Panc1 (cell line): ENCODE results near the gene CDYL2. TPM values are rescaled to one million over a fixed set of nuclear protein-coding genes. Genes with fewer than 3 reads are reported as not detected.

ENCODE experiments used
- ATAC-seq: fragments of 200-7000 bp; cut with Tn5 transposase; 2 replicates; pipeline ENCODE4 v1.9.1; 2020; ENCODE audit warnings: mild to moderate bottlenecking, moderate library complexity
- BruUV-seq: library from RNA; stranded (reverse); fragments of 400-500 nt; replicated peaks from 2 replicates; lab custom pipeline; 2021; lab: Mats Ljungman, UMichigan
- CTCF ChIA-PET: fragments of 300-600 bp; sonication (Branson Sonifier 250); formaldehyde crosslinking; loops from one replicate; lab custom pipeline; 2022; ENCODE audit warnings: antibody characterized with exemption; lab: Charles Lee
- POLR2A ChIA-PET: fragments of 300-600 bp; sonication (Branson Sonifier 250); formaldehyde crosslinking; loops from one replicate; lab custom pipeline; 2022; ENCODE audit warnings: antibody characterized with exemption; lab: Charles Lee
- DNase-seq: peaks from one replicate; pipeline ENCODE4 v3.0.0-alpha.2; 2010; ENCODE audit warnings: low read depth, low spot score
- H3K27ac ChIP-seq: 2 replicates; pipeline ENCODE4 v1.5.1; 2011; ENCODE audit warnings: mild to moderate bottlenecking, low read length, inconsistent platforms
- H3K27me3 ChIP-seq: fragments of 200-500 bp; sonication (Bioruptor generic); 2 replicates; pipeline ENCODE4 v1.6.0; 2014; ENCODE audit warnings: low read length, inconsistent platforms; ENCODE audit not compliant: control insufficient read depth, insufficient read depth
- H3K36me3 ChIP-seq: fragments of 200-500 bp; sonication (Bioruptor generic); 2 replicates; pipeline ENCODE4 v1.5.1; 2014; ENCODE audit warnings: inconsistent platforms, mild to moderate bottlenecking, low read length, moderate library complexity; ENCODE audit not compliant: control insufficient read depth, insufficient read depth
- H3K4me1 ChIP-seq: 2 replicates; pipeline ENCODE4 v1.5.1; 2011; ENCODE audit warnings: inconsistent platforms, mild to moderate bottlenecking, low read length, moderate library complexity; ENCODE audit not compliant: control insufficient read depth, insufficient read depth
- H3K4me3 ChIP-seq, 2 experiments: 2 replicates each; pipeline ENCODE4 v1.5.1; 2011 to 2012; ENCODE audit warnings: low read depth in 2 of 2, low read length in 2 of 2, mild to moderate bottlenecking in 2 of 2, inconsistent platforms in 1 of 2, moderate library complexity in 1 of 2
- H3K9me3 ChIP-seq: fragments of 200-500 bp; sonication (Bioruptor generic); 2 replicates; pipeline ENCODE4 v1.5.1; 2014; ENCODE audit warnings: low read depth, mild to moderate bottlenecking, inconsistent platforms, low read length, moderate library complexity; ENCODE audit not compliant: control insufficient read depth, insufficient read depth
- CTCF ChIP-seq: fragments of 450-650 bp; IDR thresholded peaks from 2 replicates; pipeline ENCODE4 v1.5.1; 2017; ENCODE audit warnings: mild to moderate bottlenecking
- POLR2AphosphoS5 ChIP-seq: IDR thresholded peaks from 2 replicates; pipeline ENCODE4 v1.6.1; 2012; ENCODE audit warnings: mild to moderate bottlenecking, low read depth, low read length, moderate library complexity
- REST ChIP-seq, 2 experiments: IDR thresholded peaks; 2 replicates each; pipeline ENCODE4 v1.6.1; 2011 to 2012; ENCODE audit warnings: low read depth in 2 of 2, control low read depth in 1 of 2, low read length in 1 of 2, mild to moderate bottlenecking in 1 of 2, moderate library complexity in 1 of 2; ENCODE audit not compliant: insufficient read depth in 1 of 2
- SIN3A ChIP-seq: IDR thresholded peaks from 2 replicates; pipeline ENCODE4 v1.6.1; 2012; ENCODE audit warnings: low read depth, mild to moderate bottlenecking, low read length, moderate library complexity, borderline replicate concordance; ENCODE audit not compliant: insufficient read depth
- TCF7L2 ChIP-seq: IDR thresholded peaks from 2 replicates; pipeline ENCODE4 v1.6.1; 2011; ENCODE audit warnings: mild to moderate bottlenecking, low read depth, low read length, inconsistent platforms
- in situ Hi-C: cut with HindIII; loops from 2 replicates; pipeline ENCODE4 v1.10.0; 2016; ENCODE audit warnings: low sequenced_read_pairs, low pct_unique_long_range_greater_than_20kb
- intact Hi-C: fragments of 100-400 bp; cut with micrococcal nuclease; formaldehyde crosslinking; loops from one replicate; pipeline ENCODE4 v1.10.0; 2022; ENCODE audit not compliant: unreplicated experiment
- total RNA-seq: library from RNA; stranded (reverse); gene quantifications from one replicate; pipeline ENCODE4 v1.2.1, GENCODE V29; 2021; ENCODE audit not compliant: unreplicated experiment

CDYL2 gene
- total RNA-seq, 1 experiment from 2014 or later = 6.1 TPM

GRCh38 chr16:80606221-80606766 is 198.1 kb downstream of the CDYL2 start:
- in situ Hi-C loops (no loop called here), intact Hi-C loops (no loop called here)
- no peaks in the 10 kb centered on the region for H3K36me3 ChIP-seq
- no peaks in the 10 kb centered on the region for H3K27me3 ChIP-seq
- H3K27ac ChIP-seq = no peak overlapping the region
- CTCF ChIA-PET = no interaction called here
- H3K4me3 ChIP-seq = no peak overlapping the region
- no peak for ATAC-seq
- POLR2A ChIA-PET = no interaction called here
- TF ChIP-seq SIN3A = no peak
- no peak for TF ChIP-seq POLR2AphosphoS5
- TF ChIP-seq REST (IDR thresholded peaks at IDR 0.05; ENCODE audit: insufficient read depth in 1 of 2, low read depth in 2 of 2, low read length in 1 of 2) = no peak
- TF ChIP-seq CTCF = no peak
- TF ChIP-seq TCF7L2 = no peak
- no TSS peak for BruUV-seq
- DNase-seq = no peak
- no peaks in the 10 kb centered on the region for H3K4me1 ChIP-seq
- H3K9me3 ChIP-seq = no peaks in the 10 kb centered on the region

- TF ChIP-seq POLR2AphosphoS5 (no peak), TCF7L2 (no peak), CTCF (no peak), REST (IDR thresholded peaks at IDR 0.05; ENCODE audit: insufficient read depth in 1 of 2, low read depth in 2 of 2, low read length in 1 of 2) (no peak), SIN3A (no peak)
- ATAC-seq = no peak
- H3K4me3 ChIP-seq = no peak overlapping the region
- no peaks in the 10 kb centered on the region for H3K36me3 ChIP-seq
- intact Hi-C loops = no loop called here
- BruUV-seq = no TSS peak
- DNase-seq = no peak
- POLR2A ChIA-PET = interaction anchor here (0.6 kb wide), 1 partner anchor 239 kb away, joined by 3 read pairs; no protein-coding TSS in a partner anchor
- no peaks in the 10 kb centered on the region for H3K27me3 ChIP-seq
- no peaks in the 10 kb centered on the region for H3K9me3 ChIP-seq
- H3K27ac ChIP-seq = no peak overlapping the region
- in situ Hi-C loops = no loop called here
- CTCF ChIA-PET = no interaction called here
- H3K4me1 ChIP-seq = no peaks in the 10 kb centered on the region
Observed at GRCh38 chr16:80604600-80605355, 199.6 kb downstream of the CDYL2 start.
